Upper lobe of left lung (tissue), 6 donors: ENCODE data around the gene CDKN2A. TPM values are rescaled to one million over a fixed set of nuclear protein-coding genes. Genes with fewer than 3 reads are reported as not detected.
"Not testable (repeated sequence)": the region's sequence is repeated elsewhere in the genome, so short reads cannot be mapped to it uniquely, and the experiment has no call there.

Experiments
- ATAC-seq, 2 donors: fragments of 200-7000 bp; cut with Tn5 transposase; one replicate each; pipeline ENCODE4 v1.9.1; 2022; ENCODE audit warnings: mild to moderate bottlenecking in 2 of 2, moderate library complexity in 2 of 2; ENCODE audit not compliant: low FRiP score in 2 of 2
- DNase-seq, 2 donors: peaks; one replicate each; pipeline ENCODE4 v3.0.0-alpha.2; 2019 to 2020
- H3K27ac ChIP-seq, 4 donors: fragments of 200-600 bp; sonication (generic); one replicate each; pipeline ENCODE4 v1.5.1; 2016 to 2019
- H3K27me3 ChIP-seq, 4 donors: fragments of 200-600 bp; sonication (generic); one replicate each; pipeline ENCODE4 v1.5.1; 2017 to 2019
- H3K36me3 ChIP-seq, 4 donors: fragments of 200-600 bp; sonication (generic); one replicate each; pipeline ENCODE4 v1.5.1; 2016 to 2019
- H3K4me1 ChIP-seq, 4 donors: fragments of 200-600 bp; sonication (generic); one replicate each; pipeline ENCODE4 v1.5.1; 2018 to 2019
- H3K4me3 ChIP-seq, 4 donors: fragments of 200-600 bp; sonication (generic); one replicate each; pipeline ENCODE4 v1.5.1; 2017 to 2019; ENCODE audit warnings: mild to moderate bottlenecking in 2 of 4, moderate library complexity in 1 of 4
- H3K9me3 ChIP-seq, 4 donors: fragments of 200-600 bp; sonication (generic); one replicate each; pipeline ENCODE4 v1.5.1; 2018 to 2019
- CTCF ChIP-seq, 6 experiments: fragments of 450-650 bp in 4 of 6; fragments of 200-600 bp in 2 of 6; sonication (generic) in 2 of 6; IDR thresholded peaks; one replicate each; pipeline ENCODE4 v1.5.1; 2016 to 2019; ENCODE audit warnings: antibody characterized with exemption in 6 of 6
- EP300 ChIP-seq, 4 donors: sonication (generic); formaldehyde crosslinking; IDR thresholded peaks; one replicate each; pipeline ENCODE4 v1.5.1; 2017; ENCODE audit warnings: antibody characterized with exemption in 4 of 4, control low read depth in 2 of 4
- POLR2A ChIP-seq, 4 donors: fragments of 450-650 bp; IDR thresholded peaks; one replicate each; pipeline ENCODE4 v1.5.1; 2016 to 2017; ENCODE audit warnings: antibody characterized with exemption in 4 of 4, mild to moderate bottlenecking in 2 of 4
- POLR2AphosphoS5 ChIP-seq, 2 donors: sonication (generic); formaldehyde crosslinking; IDR thresholded peaks; one replicate each; pipeline ENCODE4 v1.5.1; 2017; ENCODE audit warnings: antibody characterized with exemption in 2 of 2
- WGBS, 2 donors: methylation state at CpG; one replicate each; pipeline ENCODE4 v1.1.5; 2017 to 2018; 5-methylcytosine and 5-hydroxymethylcytosine counted together
- total RNA-seq, 6 donors: library from RNA; depleted of rRNA in 4 of 6; stranded (reverse); fragments of >200 nt in 4 of 6; gene quantifications; one replicate each; pipeline versions ENCODE4 v1.1.0 to v1.2.1, GENCODE V29; 2016 to 2021
- donor health status: DM: no; HTN: no; CAD: no; lungs with moderate emphysema.
- donor health status: DM: no; HTN: yes; CAD: no; lungs with severe emphysema.

Gene CDKN2A
- total RNA-seq, 6 donors from 2014 or later = 1.5 to 32.5 (median 7.0) TPM; not detected in 1

DNA sequence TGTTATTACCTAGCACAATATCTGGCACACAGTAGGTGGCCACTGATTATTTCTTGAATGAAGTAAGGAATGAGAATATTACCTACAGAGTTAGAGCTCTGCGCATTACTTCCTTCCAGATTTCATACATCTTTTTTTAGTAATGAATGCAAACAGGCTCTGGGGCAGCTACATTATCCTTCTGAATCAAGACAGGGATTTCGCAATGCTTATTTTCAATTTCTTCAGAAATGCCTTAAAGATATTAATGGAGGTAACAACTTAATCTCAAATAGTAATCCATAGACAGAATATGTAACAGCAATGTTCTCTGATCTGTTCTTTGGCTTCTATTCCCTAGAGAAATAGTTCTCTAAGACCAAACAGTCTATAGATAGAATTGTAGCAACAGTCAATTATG lies 32.6 kb downstream of the CDKN2A start:
- DNase-seq (no peak), ATAC-seq (no peak)
- WGBS, 2 donors = 84 to 93% methylated on average over 2 of the region's 2 CpGs
- peaks cover 5 to 21% (median 18%) of the 10 kb centered on the region in 4 donors for H3K27me3 ChIP-seq
- no peaks in the 10 kb centered on the region for H3K36me3 ChIP-seq
- no peak overlapping the region for H3K4me3 ChIP-seq
- H3K9me3 ChIP-seq = peaks cover 0 to 4% (median 1%) of the 10 kb centered on the region in 4 donors
- no peak overlapping the region for H3K27ac ChIP-seq
- peaks cover 9 to 14% (median 10%) of the 10 kb centered on the region in 4 donors for H3K4me1 ChIP-seq
- TF ChIP-seq POLR2A (IDR thresholded peaks at IDR 0.05) = no peak
- no peak for TF ChIP-seq POLR2AphosphoS5 (IDR thresholded peaks at IDR 0.05)
- no peak for TF ChIP-seq EP300 (IDR thresholded peaks at IDR 0.05)
- TF ChIP-seq CTCF (IDR thresholded peaks at IDR 0.05) = no peak

DNA sequence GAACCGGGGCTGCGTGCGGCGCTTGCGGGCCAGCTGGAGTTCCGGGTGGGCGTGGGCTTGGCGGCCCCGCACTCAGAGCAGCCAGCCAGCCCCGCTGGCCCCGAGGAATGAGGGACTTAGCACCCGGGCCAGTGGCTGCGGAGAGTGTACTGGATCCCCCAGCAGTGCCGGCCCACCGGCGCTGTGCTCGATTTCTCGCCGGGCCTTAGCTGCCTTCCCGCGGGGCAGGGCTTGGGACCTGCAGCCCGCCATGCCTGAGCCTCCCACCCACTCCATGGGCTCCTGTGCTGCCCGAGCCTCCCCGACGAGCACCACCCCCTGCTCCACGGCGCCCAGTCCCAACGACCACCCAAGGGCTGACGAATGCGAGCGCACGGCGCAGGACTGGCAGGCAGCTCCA lies 34.9 kb downstream of the CDKN2A start:
- ATAC-seq, H3K27me3 ChIP-seq, H3K4me1 ChIP-seq, H3K36me3 ChIP-seq, H3K27ac ChIP-seq, H3K4me3 ChIP-seq, H3K9me3 ChIP-seq: not testable (repeated sequence)
- 96% methylated on average over 23 of the region's 33 CpGs; no CpG with 5 or more reads in 1 of the 2 donors for WGBS, 2 donors
- peak in 1 of 2 donors; percentile 72 for DNase-seq

DNA sequence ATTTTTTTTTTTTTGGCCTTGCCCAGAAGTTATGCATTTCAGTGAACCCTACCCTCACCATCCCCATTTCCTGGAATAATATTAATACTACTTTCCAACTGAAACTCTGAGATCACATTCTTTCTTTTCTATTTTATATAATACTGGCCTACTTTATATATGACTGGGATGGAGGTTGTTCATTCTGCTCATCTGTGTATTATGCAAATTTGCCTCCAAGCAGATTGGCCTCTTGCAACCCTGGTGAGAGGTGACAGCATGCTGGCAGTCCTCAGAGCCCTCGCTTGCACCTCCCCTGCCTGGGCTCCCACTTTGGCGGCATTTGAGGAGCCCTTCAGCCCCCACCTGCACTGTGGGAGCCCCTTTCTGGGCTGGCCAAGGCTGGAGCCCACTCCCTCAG lies 35.4 kb downstream of the CDKN2A start:
- Histone ChIP-seq H3K27ac (no peak overlapping the region), H3K4me3 (no peak overlapping the region), H3K9me3 (peaks cover 0 to 4% (median 1%) of the 10 kb centered on the region in 4 donors), H3K4me1 (no peaks in the 10 kb centered on the region), H3K36me3 (no peaks in the 10 kb centered on the region), H3K27me3 (no peaks in the 10 kb centered on the region)
- ATAC-seq (no peak), DNase-seq (no peak)
- WGBS, 2 donors = 79% methylated on average over 2 of the region's 2 CpGs; no CpG with 5 or more reads in 1 of the 2 donors
- TF ChIP-seq POLR2AphosphoS5 (IDR thresholded peaks at IDR 0.05) (no peak), EP300 (IDR thresholded peaks at IDR 0.05) (no peak)

DNA sequence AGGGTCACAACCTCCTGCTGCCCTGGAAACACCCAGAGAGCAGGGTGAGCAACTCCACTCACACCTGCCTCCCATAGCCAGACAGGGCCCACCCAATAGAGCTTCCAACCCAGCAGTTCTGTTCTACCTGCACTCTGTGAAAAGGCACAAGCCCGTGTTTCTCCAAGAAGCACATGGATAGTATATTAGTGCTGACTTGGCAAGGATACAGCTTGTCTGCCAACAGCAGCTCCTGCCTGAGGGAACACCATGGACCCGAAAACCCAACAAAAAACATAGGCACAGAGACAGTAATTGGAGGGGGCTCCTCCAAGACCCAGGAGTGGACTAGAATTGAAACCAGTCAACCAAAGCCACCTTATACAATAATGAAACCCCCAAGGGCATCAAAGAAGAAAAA lies 48.6 kb downstream of the CDKN2A start:
- no peaks in the 10 kb centered on the region for H3K27me3 ChIP-seq
- WGBS, 2 donors = 80 to 100% methylated on average over 1 to 2 of the region's 2 CpGs
- no peaks in the 10 kb centered on the region for H3K9me3 ChIP-seq
- no peak overlapping the region for H3K4me3 ChIP-seq
- H3K27ac ChIP-seq = no peak overlapping the region
- H3K4me1 ChIP-seq = no peaks in the 10 kb centered on the region
- no peak for DNase-seq
- H3K36me3 ChIP-seq = no peaks in the 10 kb centered on the region
- TF ChIP-seq POLR2AphosphoS5 (IDR thresholded peaks at IDR 0.05) = no peak
- TF ChIP-seq EP300 (IDR thresholded peaks at IDR 0.05) = no peak
- no peak for TF ChIP-seq CTCF (IDR thresholded peaks at IDR 0.05)
- TF ChIP-seq POLR2A (IDR thresholded peaks at IDR 0.05) = no peak
- no peak for ATAC-seq

- Histone ChIP-seq H3K9me3 (no peaks in the 10 kb centered on the region), H3K36me3 (no peaks in the 10 kb centered on the region), H3K4me1 (no peaks in the 10 kb centered on the region), H3K27ac (no peak overlapping the region), H3K4me3 (no peak overlapping the region), H3K27me3 (no peaks in the 10 kb centered on the region)
- WGBS, 2 donors = 91 to 93% methylated on average over 4 of the region's 4 CpGs
- DNase-seq (no peak), ATAC-seq (no peak)
- TF ChIP-seq CTCF (IDR thresholded peaks at IDR 0.05) = no peak
- TF ChIP-seq POLR2AphosphoS5 (IDR thresholded peaks at IDR 0.05) = no peak
- no peak for TF ChIP-seq POLR2A (IDR thresholded peaks at IDR 0.05)
- no peak for TF ChIP-seq EP300 (IDR thresholded peaks at IDR 0.05)
Observed at GRCh38 chr9:21943464-21943863, 50.7 kb downstream of the CDKN2A start.

DNA sequence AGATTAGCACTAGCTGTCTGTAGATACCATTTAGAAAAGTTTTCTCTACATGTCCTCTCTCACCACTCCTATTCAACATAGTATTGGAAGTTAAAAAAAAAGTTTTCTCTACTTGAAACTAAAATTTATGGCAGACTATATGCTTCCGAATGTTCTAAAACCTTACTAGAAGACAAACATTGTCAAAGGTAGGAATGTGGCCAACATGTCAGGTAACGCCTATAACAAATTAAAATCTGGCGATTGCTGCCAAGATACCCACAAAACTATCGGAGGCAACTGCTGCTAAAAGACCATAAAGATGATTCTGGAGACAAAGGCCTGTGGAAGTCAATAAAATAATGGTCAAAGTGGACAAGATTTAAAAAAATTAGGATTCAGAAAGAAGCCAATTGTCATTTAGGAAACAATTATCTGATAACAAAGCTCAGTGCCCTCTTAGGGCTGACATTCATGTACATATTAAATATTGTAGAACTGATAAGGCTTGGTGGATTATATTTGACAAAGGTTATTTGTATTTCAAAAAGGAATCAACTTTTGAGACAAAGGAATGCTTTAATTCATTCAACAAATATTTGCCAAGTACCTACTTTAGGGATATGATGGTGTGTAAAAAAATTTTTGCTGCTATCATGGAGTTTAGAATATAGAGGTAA lies 52.7 kb downstream of the CDKN2A start:
- 81 to 86% methylated on average over 4 of the region's 4 CpGs for WGBS, 2 donors
- no peak for ATAC-seq
- H3K36me3 ChIP-seq = no peaks in the 10 kb centered on the region
- no peaks in the 10 kb centered on the region for H3K27me3 ChIP-seq
- DNase-seq = no peak
- no peaks in the 10 kb centered on the region for H3K9me3 ChIP-seq
- TF ChIP-seq CTCF (IDR thresholded peaks at IDR 0.05) = no peak
- no peak for TF ChIP-seq EP300 (IDR thresholded peaks at IDR 0.05)
- no peak for TF ChIP-seq POLR2A (IDR thresholded peaks at IDR 0.05)
- no peak overlapping the region for H3K4me3 ChIP-seq
- no peaks in the 10 kb centered on the region for H3K4me1 ChIP-seq
- no peak overlapping the region for H3K27ac ChIP-seq
